H1 (cell line): ENCODE results near the gene PXDN. TPM values are rescaled to one million over a fixed set of nuclear protein-coding genes. Genes with fewer than 3 reads are reported as not detected.
A peak's percentile ranks its signal among the peaks of the same experiment; 100 is the strongest.

Experiments
- BRCA1 ChIP-seq: IDR thresholded peaks from 2 replicates; pipeline ENCODE4 v1.6.1; 2012; ENCODE audit warnings: low read depth, low read length, improper control_type of control experiment
- CEBPB ChIP-seq: IDR thresholded peaks from 2 replicates; pipeline ENCODE4 v1.6.1; 2012; ENCODE audit warnings: low read depth, low read length
- CREB1 ChIP-seq: IDR thresholded peaks from 2 replicates; pipeline ENCODE4 v1.6.1; 2012; ENCODE audit warnings: inconsistent platforms
- CTBP2 ChIP-seq: IDR thresholded peaks from 2 replicates; pipeline ENCODE4 v1.7.0; 2011; ENCODE audit warnings: borderline replicate concordance, mild to moderate bottlenecking, moderate library complexity, mixed read lengths, low read length; ENCODE audit not compliant: insufficient read depth, insufficient read length
- MAFK ChIP-seq: IDR thresholded peaks from 2 replicates; pipeline ENCODE4 v1.6.1; 2012; ENCODE audit warnings: low read depth, mild to moderate bottlenecking, improper control_type of control experiment, low read length
- POLR2AphosphoS5 ChIP-seq: IDR thresholded peaks from 2 replicates; pipeline ENCODE4 v1.6.1; 2011; ENCODE audit warnings: low read depth, low read length
- RAD21 ChIP-seq, 2 experiments: IDR thresholded peaks in 1 of 2; conservative IDR thresholded peaks in 1 of 2; 2 replicates each; pipeline ENCODE4 v1.6.1; 2011; ENCODE audit warnings: low read depth in 2 of 2, low read length in 2 of 2, improper control_type of control experiment in 1 of 2, inconsistent platforms in 1 of 2, mild to moderate bottlenecking in 1 of 2, moderate library complexity in 1 of 2
- TAF7 ChIP-seq: optimal IDR thresholded peaks from 2 replicates; pipeline ENCODE3; 2011; ENCODE audit warnings: low read depth, mild to moderate bottlenecking, inconsistent platforms, low read length, moderate library complexity, borderline replicate concordance
- TBP ChIP-seq: IDR thresholded peaks from 2 replicates; pipeline ENCODE4 v1.6.1; 2011; ENCODE audit warnings: low read depth, low read length, improper control_type of control experiment
- polyA plus RNA-seq, 7 experiments: library from polyadenylated mRNA; depleted of rRNA in 3 of 7; stranded (reverse) in 5 of 7; unstranded in 2 of 7; fragments of >200 nt in 5 of 7; fragments of 200-250 nt in 2 of 7; gene quantifications; 1 replicate in 5 of 7; 2 replicates in 1 of 7; 4 replicates in 1 of 7; pipeline versions ENCODE4 v1.2.1 to v1.2.3, GENCODE V29; 2011 to 2013; ENCODE audit warnings: missing spikeins in 2 of 7, mixed read lengths in 2 of 7
- total RNA-seq: library from RNA; stranded (reverse); fragmentation: NEBNext Ultra II Directional; extraction: Animal tissue kit (Norgen Biotek cat#: 25700); gene quantifications from 2 replicates; pipeline ENCODE4 v1.2.1, GENCODE V29; 2021
- TF ChIP-seq, protein P1 (sequence below): IDR thresholded peaks from 2 replicates; pipeline ENCODE4 v1.6.1; 2012; ENCODE audit warnings: inconsistent platforms
- TF ChIP-seq, protein P2 (sequence below), 3 experiments: IDR thresholded peaks; 1 replicate in 2 of 3; 2 replicates in 1 of 3; pipeline versions ENCODE4 v1.5.1 to v1.6.1; 2011; ENCODE audit warnings: low read length in 3 of 3, mild to moderate bottlenecking in 3 of 3, inconsistent platforms in 2 of 3, low read depth in 1 of 3, moderate library complexity in 1 of 3; ENCODE audit not compliant: insufficient read depth in 1 of 3; ENCODE audit errors: control extremely low read depth in 1 of 3

The PXDN gene
- total and polyA plus RNA-seq, 2 of the 8 experiments (the other 6 are each of a cell fraction or from before 2014, with no cell fraction given): 104 to 141 TPM

- TF ChIP-seq BRCA1 (no peak), TBP (no peak), POLR2AphosphoS5 (0 out of 2 replicates have a peak, but pooled peaks have one; percentile 53), CTBP2 (no peak), RAD21 (IDR thresholded peaks at IDR 0.05 in 1 of 2, conservative IDR thresholded peaks at IDR 0.05 in 1 of 2; ENCODE audit: low read depth in 2 of 2, low read length in 2 of 2) (no peak), CREB1 (no peak), TAF7 (no peak), CEBPB (no peak), MAFK (no peak)
- TF ChIP-seq, protein P1, sequence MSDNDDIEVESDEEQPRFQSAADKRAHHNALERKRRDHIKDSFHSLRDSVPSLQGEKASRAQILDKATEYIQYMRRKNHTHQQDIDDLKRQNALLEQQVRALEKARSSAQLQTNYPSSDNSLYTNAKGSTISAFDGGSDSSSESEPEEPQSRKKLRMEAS: no peak
- TF ChIP-seq, protein P2, sequence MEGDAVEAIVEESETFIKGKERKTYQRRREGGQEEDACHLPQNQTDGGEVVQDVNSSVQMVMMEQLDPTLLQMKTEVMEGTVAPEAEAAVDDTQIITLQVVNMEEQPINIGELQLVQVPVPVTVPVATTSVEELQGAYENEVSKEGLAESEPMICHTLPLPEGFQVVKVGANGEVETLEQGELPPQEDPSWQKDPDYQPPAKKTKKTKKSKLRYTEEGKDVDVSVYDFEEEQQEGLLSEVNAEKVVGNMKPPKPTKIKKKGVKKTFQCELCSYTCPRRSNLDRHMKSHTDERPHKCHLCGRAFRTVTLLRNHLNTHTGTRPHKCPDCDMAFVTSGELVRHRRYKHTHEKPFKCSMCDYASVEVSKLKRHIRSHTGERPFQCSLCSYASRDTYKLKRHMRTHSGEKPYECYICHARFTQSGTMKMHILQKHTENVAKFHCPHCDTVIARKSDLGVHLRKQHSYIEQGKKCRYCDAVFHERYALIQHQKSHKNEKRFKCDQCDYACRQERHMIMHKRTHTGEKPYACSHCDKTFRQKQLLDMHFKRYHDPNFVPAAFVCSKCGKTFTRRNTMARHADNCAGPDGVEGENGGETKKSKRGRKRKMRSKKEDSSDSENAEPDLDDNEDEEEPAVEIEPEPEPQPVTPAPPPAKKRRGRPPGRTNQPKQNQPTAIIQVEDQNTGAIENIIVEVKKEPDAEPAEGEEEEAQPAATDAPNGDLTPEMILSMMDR (IDR thresholded peaks at IDR 0.05; ENCODE audit: control extremely low read depth in 1 of 3, insufficient read depth in 1 of 3, low read depth in 1 of 3, low read length in 3 of 3): no peak
Measured at GRCh38 chr2:1743396-1744150, 742 bp downstream of the PXDN start (continued).
